K562 treated with DMSO at 1 percent for 24 hours (cell line): ENCODE measurements around the gene PEX5L. TPM values are rescaled to one million over a fixed set of nuclear protein-coding genes. Genes with fewer than 3 reads are reported as not detected.

ENCODE experiments used
- total RNA-seq: library from RNA; unstranded; fragments of 300-600 nt; gene quantifications from 2 replicates; pipeline ENCODE4 v1.2.3, GENCODE V29; 2022; ENCODE audit warnings: low read depth; ENCODE audit not compliant: insufficient read depth

PEX5L gene
- not detected in 2 replicates for total RNA-seq

DNA sequence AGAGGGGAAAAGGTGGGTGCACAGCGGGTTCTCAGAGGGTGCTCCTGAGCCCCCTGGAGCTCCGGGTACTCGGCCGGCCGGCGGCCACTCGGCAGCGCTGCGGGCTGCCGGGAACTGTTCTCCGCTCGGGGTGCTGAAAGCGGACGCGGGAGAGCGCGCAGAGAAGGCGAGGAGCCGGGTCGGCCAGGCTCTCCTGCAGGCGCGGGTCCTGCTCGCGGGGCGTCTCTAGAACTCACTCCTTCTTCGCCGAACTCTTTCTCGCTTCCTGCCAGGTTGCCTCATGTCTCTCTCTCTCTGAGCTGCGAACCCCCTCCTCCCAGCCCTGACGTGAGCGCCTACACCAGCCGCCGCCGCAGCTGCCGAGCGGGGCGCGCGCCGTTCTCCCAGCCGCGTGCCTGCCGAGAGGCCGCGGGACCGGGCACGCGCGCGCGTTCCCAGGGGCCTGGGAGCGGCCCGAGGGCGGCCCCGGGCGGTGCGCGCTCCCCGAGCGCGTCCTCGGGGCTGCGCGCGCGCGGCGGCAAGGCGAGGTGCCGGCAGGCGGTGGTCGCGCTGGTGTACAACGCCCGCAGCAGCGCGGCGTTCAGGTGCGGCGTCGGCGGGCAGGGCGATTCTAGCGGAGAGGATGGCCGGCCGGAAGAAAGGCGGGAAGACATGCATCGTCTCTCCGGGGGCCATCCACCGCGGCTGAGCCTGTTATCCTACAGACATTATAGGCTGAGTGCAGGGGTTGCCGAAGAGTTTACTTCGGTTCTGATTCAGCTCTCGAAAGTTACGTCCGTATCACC is at the start of gene PEX5L:
TSS of gene PEX5L (minus strand) at position 267 of the 785 bp plus-strand sequence. CDS start 338 bp downstream, outside the sequence.

